AG09319 (cell line): ENCODE results near the gene NEIL1.
"Not testable (repeated sequence)": the region's sequence is repeated elsewhere in the genome, so short reads cannot be mapped to it uniquely, and the experiment has no call there.

ENCODE experiments used
- DNase-seq: peaks from one replicate; pipeline ENCODE4 v3.0.0-alpha.2; 2010; ENCODE audit warnings: low read depth; ENCODE audit errors: extremely low read depth
- TF ChIP-seq, protein P1 (sequence below): IDR thresholded peaks from 2 replicates; pipeline ENCODE4 v1.5.1; 2011; ENCODE audit warnings: low read depth, mild to moderate bottlenecking, inconsistent platforms, low read length, moderate library complexity

The NEIL1 gene

GRCh38 chr15:75313116-75313845, 33.6 kb upstream of the NEIL1 start:
- TF ChIP-seq, protein P1, sequence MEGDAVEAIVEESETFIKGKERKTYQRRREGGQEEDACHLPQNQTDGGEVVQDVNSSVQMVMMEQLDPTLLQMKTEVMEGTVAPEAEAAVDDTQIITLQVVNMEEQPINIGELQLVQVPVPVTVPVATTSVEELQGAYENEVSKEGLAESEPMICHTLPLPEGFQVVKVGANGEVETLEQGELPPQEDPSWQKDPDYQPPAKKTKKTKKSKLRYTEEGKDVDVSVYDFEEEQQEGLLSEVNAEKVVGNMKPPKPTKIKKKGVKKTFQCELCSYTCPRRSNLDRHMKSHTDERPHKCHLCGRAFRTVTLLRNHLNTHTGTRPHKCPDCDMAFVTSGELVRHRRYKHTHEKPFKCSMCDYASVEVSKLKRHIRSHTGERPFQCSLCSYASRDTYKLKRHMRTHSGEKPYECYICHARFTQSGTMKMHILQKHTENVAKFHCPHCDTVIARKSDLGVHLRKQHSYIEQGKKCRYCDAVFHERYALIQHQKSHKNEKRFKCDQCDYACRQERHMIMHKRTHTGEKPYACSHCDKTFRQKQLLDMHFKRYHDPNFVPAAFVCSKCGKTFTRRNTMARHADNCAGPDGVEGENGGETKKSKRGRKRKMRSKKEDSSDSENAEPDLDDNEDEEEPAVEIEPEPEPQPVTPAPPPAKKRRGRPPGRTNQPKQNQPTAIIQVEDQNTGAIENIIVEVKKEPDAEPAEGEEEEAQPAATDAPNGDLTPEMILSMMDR: no peak
- no peak for DNase-seq

DNA sequence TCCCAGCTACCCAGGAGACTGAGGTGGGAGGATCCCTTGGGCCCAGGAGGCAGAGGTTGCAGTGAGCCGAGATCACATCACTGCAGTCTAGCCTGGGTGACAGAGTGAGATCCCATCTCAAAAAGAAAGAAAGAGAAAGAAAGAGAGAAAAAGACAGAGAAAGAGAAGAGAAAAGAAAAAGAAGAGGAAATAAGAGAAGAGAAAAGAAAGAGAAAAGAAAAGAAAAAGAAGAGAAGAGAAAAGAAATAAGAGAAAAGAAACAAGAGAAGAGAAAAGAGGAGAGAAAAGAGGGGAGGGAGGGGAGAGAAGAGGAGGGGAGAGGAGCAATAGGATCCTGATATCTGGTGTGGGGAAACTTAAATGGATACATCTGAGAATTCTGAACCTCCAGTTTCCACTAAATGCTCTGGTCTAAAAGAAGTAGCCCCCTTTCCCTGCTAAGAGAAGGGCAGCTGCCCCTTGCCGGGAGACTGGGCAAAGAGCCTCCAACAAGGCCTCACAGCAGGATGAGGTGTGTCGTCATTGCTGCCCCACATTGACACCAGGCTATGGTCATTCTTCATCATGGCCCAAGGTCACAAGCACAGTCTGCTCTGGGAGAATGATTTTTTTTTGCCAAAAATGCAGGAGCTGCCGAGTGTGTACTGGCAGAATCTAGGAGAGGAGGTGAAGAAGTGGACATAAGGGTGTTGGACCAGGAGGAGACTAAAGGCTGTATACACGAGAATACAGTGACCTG, 32.1 kb upstream of the NEIL1 start:
- no peak for DNase-seq
- TF ChIP-seq, protein P1: no peak

GRCh38 chr15:75319231-75319897, 27.5 kb upstream of the NEIL1 start:
- DNase-seq: not testable (repeated sequence)

DNA sequence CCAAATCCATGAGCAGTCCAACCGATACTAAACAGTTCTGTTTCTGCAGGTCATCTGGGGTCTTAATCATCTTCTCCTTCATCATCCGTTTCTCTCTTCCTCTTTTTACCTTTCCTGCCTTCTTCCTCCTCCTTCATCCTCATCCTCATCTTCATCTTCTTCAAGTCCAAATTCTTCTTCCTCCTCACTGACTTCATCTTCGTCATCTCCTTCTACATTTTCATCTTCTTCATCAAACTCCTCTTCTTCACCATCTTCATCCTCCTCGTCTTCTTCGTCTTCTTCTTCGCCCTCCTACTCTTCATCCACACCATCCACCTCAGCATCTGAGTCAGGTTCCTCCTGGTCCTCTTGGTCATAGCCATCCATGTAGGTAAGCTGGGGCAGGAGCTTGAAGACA, 25.1 kb upstream of the NEIL1 start:
- DNase-seq: no peak
- TF ChIP-seq, protein P1: no peak

GRCh38 chr15:75325922-75326321, 20.9 kb upstream of the NEIL1 start:
- TF ChIP-seq, protein P1: no peak
- no peak for DNase-seq

GRCh38 chr15:75327005-75327404, 19.8 kb upstream of the NEIL1 start:
- no peak for DNase-seq
- TF ChIP-seq, protein P1: no peak

DNA sequence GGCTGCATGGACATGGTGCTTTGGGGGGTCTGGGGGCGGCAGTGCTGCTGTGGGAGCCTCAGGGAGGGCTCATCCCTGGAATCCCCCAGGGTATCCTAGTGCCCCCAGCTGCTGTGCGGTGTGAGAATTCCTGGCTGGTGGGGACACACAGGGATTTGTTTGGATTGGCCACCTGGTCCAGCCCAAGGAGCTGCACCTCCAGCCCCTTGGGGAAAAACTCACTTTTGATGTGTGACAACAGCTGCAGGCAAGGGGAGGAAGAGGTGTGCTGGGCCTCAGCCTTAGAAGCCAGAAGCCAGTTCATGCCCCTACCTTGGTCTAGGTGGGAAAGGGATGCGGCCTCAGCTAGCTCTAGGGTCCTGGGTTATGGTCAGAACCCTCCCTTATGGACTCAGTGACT, 19.3 kb upstream of the NEIL1 start:
- TF ChIP-seq, protein P1: no peak
- DNase-seq: no peak
